ENCODE results near the gene PKP3.

PKP3 gene

DNA sequence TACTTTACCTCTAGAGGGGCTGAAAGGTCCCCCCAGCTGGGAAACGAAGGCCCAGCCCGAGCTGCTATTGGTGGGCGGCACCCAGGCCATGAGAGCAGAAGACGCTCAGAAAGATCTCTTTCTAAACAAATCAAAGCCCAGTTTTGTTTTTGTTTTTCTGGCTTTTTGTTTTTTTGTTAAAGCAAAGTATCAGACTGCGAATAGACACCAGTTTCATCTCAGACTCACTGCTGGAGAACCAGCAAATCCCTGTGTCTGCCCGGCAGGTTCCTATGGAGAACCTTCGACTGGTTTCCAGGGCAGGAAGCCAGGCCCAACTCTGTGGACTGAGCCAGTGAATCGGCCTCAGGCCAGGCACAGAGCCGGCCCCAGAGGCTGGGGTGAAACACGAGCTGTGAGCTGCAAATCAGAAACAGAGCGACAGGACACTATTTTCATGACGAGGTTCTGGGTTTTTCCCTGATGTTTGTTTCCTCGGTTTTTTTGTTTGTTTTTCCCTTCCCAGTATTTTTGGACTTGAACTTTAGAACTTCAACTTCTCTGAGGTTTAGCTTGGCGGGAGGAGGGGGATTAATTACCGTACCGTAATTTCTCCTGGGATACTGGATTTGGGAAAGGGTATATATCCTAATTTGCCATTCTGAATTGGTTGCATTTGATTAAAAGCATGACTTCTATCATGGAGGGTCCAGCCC lies 40.7 kb upstream of the PKP3 start:
- TF ChIP-seq SPI1 (IDR thresholded peaks at IDR 0.05; ENCODE audit: low read depth, low read length) (no peak), POLR2AphosphoS5 (IDR thresholded peaks at IDR 0.05; ENCODE audit: low read depth, low read length) (no peak), POU2F2 (IDR thresholded peaks at IDR 0.05; ENCODE audit: low read depth, low read length) (no peak), TAF1 (IDR thresholded peaks at IDR 0.05; ENCODE audit: low read depth, low read length) (no peak), POLR2A (IDR thresholded peaks at IDR 0.05; ENCODE audit: low read depth, low read length) (no peak), PAX5 (IDR thresholded peaks at IDR 0.05; ENCODE audit: insufficient read depth, low read length, severe bottlenecking) (no peak)
- DNase-seq (ENCODE audit: insufficient read length, low spot score) = no peak
- no peak for FAIRE-seq

DNA sequence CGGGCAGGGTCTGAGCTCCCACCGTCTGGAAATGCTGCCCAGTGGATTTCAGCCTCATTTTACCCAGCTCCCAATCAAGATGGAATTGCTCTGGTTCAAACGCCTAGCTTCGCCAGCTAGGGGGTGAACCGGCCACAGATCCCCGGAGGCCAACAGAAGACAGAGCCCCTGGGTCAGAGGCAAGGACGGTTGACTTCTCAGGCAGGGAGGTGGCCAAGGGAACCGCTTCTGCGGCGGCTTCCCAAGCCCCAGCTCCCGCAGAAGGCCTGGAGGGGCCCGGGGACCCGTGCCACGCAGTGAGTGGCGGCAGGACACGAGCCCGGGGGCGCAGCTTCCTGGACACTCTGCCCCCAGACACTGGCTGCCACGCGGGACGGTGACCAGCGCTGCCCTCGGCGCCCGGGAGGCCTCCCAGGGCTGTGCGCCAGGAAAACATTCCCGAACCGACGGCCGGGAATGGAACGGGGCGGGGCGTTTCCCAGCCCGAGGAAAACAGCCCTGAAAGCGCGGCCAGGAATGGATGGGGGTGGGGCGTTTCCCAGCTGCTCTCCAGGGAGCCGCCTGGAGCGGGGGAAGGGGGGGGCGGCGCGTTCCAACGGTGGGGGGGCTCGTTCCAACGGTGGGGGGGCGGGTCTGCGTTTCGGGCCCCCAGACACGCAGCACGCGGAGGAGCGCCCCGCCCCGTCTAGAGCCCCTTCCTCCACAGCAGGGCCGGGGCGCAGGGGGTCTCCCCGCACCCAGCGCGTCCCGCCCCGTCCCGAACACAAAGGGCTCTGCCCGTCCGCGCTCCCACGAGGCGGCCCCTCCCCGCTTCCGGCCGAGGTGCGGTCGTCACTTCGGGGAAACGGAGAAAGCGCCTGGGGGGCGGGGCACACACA lies 38.2 kb upstream of the PKP3 start:
- peak; percentile 40 for FAIRE-seq
- TF ChIP-seq POU2F2 (IDR thresholded peaks at IDR 0.05; ENCODE audit: low read depth, low read length) (peak; percentile 3; the same call in 1 of the 2 replicates), TAF1 (IDR thresholded peaks at IDR 0.05; ENCODE audit: low read depth, low read length) (peak; percentile 45; the same call in 1 of the 2 replicates), SPI1 (IDR thresholded peaks at IDR 0.05; ENCODE audit: low read depth, low read length) (no peak), POLR2A (IDR thresholded peaks at IDR 0.05; ENCODE audit: low read depth, low read length) (peak; percentile 41; the same call in 1 of the 2 replicates), POLR2AphosphoS5 (IDR thresholded peaks at IDR 0.05; ENCODE audit: low read depth, low read length) (peak; percentile 38)
- DNase-seq (ENCODE audit: insufficient read length, low spot score) = peak; percentile 85

DNA sequence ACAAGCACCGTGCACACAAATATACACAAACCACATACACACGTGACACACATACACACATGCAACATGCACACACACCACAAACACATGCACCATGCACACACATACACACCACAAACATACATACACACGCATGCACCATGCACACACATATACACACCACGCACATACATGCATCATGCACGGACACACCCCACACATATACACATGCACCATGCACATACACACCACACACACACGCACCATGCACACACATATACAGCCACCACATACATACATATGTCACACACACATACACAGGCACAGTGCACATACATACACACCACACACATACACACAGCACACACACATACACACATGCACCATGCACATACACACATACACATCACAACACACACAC lies 37.4 kb upstream of the PKP3 start:
- no peak for DNase-seq (ENCODE audit: insufficient read length, low spot score)
- peak; percentile 93 for FAIRE-seq
- TF ChIP-seq POLR2A (IDR thresholded peaks at IDR 0.05; ENCODE audit: low read depth, low read length) (no peak), POU2F2 (IDR thresholded peaks at IDR 0.05; ENCODE audit: low read depth, low read length) (no peak), PAX5 (IDR thresholded peaks at IDR 0.05; ENCODE audit: insufficient read depth, low read length, severe bottlenecking) (no peak), TAF1 (IDR thresholded peaks at IDR 0.05; ENCODE audit: low read depth, low read length) (no peak)

DNA sequence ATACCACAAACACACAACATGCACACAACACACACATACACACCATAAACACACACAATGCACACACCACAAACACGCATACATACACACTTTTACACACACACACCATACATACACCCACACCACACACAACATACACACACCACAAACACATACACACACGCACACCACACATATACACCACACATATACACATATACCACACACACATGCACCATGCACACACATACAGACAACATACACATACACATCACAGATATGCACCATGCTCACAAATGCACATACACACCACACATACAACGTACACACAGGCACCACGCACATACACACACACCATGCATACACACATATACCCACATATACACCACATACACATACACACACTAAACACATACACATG lies 36.4 kb upstream of the PKP3 start:
- FAIRE-seq (no peak), DNase-seq (ENCODE audit: insufficient read length, low spot score) (no peak)
- TF ChIP-seq TAF1 (IDR thresholded peaks at IDR 0.05; ENCODE audit: low read depth, low read length) = no peak
- TF ChIP-seq POLR2A (IDR thresholded peaks at IDR 0.05; ENCODE audit: low read depth, low read length) = no peak
- no peak for TF ChIP-seq SPI1 (IDR thresholded peaks at IDR 0.05; ENCODE audit: low read depth, low read length)
- TF ChIP-seq POLR2AphosphoS5 (IDR thresholded peaks at IDR 0.05; ENCODE audit: low read depth, low read length) = no peak
- no peak for TF ChIP-seq PAX5 (IDR thresholded peaks at IDR 0.05; ENCODE audit: insufficient read depth, low read length, severe bottlenecking)
- no peak for TF ChIP-seq POU2F2 (IDR thresholded peaks at IDR 0.05; ENCODE audit: low read depth, low read length)

DNA sequence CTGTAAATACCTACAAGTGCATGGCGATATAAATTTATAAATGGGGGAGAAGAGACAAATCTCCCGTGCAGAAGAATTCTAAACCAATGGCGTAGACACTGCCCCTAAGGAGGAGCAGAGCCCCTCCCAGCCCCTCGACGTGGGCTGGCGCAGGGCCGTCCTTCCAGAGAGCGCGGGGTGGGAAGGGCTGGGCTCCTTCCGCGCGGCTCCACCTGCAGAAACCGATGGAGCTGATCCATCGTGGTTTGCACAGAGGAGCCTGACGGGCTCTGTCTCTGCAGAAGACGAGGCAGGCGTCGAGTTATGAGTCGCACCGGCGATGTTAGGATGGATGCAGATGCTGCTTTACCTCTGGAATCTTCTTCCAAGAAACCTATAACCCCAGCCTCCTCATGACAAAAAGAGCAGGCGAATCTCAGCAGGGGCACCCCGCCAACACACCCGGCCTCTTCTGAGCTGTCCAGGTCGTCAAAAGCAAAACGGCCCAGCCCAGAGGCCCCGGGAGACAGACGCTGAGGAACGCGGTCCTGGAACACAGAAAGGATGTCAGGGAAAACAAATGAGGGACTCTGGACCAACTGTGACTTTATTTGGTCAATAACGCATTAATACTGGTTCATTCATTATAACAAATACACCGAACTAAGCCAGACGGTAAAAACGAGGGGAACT lies 35.7 kb upstream of the PKP3 start:
- TF ChIP-seq SPI1 (IDR thresholded peaks at IDR 0.05; ENCODE audit: low read depth, low read length) = no peak
- no peak for TF ChIP-seq TAF1 (IDR thresholded peaks at IDR 0.05; ENCODE audit: low read depth, low read length)
- no peak for TF ChIP-seq POU2F2 (IDR thresholded peaks at IDR 0.05; ENCODE audit: low read depth, low read length)
- no peak for TF ChIP-seq POLR2A (IDR thresholded peaks at IDR 0.05; ENCODE audit: low read depth, low read length)
- no peak for TF ChIP-seq POLR2AphosphoS5 (IDR thresholded peaks at IDR 0.05; ENCODE audit: low read depth, low read length)
- no peak for TF ChIP-seq PAX5 (IDR thresholded peaks at IDR 0.05; ENCODE audit: insufficient read depth, low read length, severe bottlenecking)
- DNase-seq (ENCODE audit: insufficient read length, low spot score) = no peak
- FAIRE-seq = no peak

DNA sequence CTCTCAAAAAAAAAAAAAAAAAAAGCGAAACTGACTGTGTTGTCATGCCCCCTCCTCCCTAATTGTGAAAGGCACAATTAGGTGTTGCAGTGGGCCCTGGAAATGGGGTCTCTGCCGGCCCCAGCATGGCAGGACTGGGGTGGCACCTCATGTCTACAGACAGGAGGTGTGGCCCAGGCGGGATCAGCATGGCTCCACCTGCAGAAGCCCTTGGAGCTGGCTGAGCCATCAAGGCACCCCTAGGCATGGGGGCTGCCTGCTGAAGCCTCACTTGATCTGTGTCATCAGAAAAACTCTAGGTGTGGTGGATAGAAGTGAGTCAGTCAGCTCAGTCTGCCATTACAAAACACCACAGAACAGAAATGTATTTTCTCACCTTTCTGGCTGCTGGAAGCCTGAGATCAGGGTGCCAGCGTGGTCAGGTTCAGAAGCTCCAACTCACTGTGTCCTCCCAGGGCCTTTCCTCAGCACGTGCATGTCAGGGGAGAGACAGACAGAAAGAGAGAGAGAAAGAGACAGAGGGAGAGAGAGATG lies 34.8 kb upstream of the PKP3 start:
- no peak for DNase-seq (ENCODE audit: insufficient read length, low spot score)
- no peak for FAIRE-seq
- TF ChIP-seq POLR2A (IDR thresholded peaks at IDR 0.05; ENCODE audit: low read depth, low read length) = no peak
- no peak for TF ChIP-seq POLR2AphosphoS5 (IDR thresholded peaks at IDR 0.05; ENCODE audit: low read depth, low read length)
- no peak for TF ChIP-seq TAF1 (IDR thresholded peaks at IDR 0.05; ENCODE audit: low read depth, low read length)
- TF ChIP-seq POU2F2 (IDR thresholded peaks at IDR 0.05; ENCODE audit: low read depth, low read length) = no peak
- TF ChIP-seq SPI1 (IDR thresholded peaks at IDR 0.05; ENCODE audit: low read depth, low read length) = no peak
- TF ChIP-seq PAX5 (IDR thresholded peaks at IDR 0.05; ENCODE audit: insufficient read depth, low read length, severe bottlenecking) = no peak

DNA sequence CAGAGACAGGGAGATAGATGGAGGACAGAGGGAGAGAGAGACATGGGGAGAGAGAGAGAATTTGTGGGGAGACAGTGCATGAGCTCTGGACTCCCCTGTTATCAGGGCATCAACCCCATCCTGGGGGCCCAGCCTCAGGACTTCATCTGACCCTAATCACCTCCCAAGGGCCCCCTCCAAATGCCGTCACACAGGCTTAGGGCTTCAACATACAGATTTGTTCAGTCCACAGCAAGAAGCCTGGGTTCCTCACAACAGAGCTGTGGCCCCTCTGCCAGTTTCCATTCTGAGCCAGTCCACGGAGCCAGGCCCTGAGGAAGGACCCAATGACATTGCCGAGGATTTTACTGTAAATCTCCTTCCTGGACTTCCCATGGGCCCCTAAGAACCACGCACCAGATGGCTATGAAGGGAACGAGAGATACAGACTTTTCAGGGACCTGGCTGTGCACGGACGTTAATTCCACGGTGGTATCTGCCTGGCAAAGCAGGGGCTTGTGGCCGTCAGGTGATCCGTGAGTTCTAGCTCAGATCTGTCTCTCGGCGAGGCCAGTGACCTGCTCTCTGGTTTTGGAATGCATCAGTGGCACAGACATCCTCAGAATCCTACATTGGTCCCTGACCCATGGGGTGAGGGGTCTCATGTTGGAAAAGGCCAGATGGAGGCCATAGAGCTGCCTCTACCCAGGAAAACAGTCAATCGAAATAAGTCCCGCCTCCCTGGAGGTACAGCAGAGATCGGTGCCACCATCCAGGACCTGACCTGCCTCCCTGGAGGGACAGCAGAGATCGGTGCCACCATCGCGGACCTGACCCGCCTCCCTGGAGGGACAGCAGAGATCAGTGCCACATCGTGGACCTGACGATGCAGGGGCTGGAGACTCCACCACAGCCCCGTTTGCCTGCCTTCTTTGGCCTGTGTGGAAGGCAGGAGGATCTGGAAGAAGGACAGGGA lies 33.4 kb upstream of the PKP3 start:
- TF ChIP-seq POLR2A (IDR thresholded peaks at IDR 0.05; ENCODE audit: low read depth, low read length) = no peak
- TF ChIP-seq PAX5 (IDR thresholded peaks at IDR 0.05; ENCODE audit: insufficient read depth, low read length, severe bottlenecking) = no peak
- no peak for TF ChIP-seq POLR2AphosphoS5 (IDR thresholded peaks at IDR 0.05; ENCODE audit: low read depth, low read length)
- TF ChIP-seq TAF1 (IDR thresholded peaks at IDR 0.05; ENCODE audit: low read depth, low read length) = no peak
- TF ChIP-seq SPI1 (IDR thresholded peaks at IDR 0.05; ENCODE audit: low read depth, low read length) = no peak
- TF ChIP-seq POU2F2 (IDR thresholded peaks at IDR 0.05; ENCODE audit: low read depth, low read length) = no peak
- no peak for FAIRE-seq
- no peak for DNase-seq (ENCODE audit: insufficient read length, low spot score)
